Stimulated activated naive CD4-positive, alpha-beta T cell (primary cell): ENCODE measurements around the gene DOC2A.
"Not testable (repeated sequence)": the region's sequence is repeated elsewhere in the genome, so short reads cannot be mapped to it uniquely, and the experiment has no call there.

Experiments used
- DNase-seq, 6 experiments: peaks; one replicate each; lab custom pipeline; 2025; lab: John Stamatoyannopoulos, UW

The DOC2A gene

DNA sequence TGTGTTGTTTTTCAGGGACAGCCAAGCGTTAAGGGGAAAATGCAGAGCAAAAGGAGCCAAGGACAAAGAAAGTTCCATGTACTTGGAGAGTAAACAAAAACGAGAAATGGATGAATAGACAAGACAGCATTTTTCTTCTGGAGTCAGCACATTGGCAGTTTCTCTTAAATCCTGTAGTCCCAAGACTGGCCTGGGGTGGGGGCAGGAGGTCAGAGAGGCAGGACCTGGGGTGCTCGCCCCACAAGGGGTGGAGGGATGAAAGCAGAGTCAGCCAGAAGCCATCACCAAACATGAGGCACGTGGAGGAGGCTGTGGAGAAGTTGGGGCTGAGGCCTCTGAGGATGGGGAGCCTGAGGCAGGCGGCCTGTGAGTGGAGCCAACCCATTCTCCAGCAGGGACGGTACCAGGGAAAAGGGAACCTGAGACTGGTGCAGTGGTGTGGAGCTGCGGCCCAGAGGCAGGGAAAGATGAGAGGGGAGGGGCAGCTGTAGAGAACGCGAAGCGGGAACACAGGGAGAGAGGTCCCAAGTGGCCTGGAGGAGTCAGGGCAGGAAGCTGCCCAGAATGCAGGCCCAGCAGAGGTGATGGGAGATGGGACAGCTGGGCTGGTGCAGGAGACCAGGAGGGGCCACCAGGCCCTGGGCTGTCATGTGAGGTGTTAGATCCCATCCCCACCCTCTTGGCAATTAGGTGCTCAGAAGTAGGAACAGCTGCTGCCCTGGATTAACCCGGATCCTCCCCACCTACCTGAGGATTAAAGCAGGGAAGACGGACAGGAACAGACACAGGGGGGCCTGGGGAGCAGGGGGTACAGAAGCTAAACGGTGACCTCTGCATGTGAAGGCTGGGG is 17.0 kb upstream of the DOC2A start:
- no peak for DNase-seq

DNA sequence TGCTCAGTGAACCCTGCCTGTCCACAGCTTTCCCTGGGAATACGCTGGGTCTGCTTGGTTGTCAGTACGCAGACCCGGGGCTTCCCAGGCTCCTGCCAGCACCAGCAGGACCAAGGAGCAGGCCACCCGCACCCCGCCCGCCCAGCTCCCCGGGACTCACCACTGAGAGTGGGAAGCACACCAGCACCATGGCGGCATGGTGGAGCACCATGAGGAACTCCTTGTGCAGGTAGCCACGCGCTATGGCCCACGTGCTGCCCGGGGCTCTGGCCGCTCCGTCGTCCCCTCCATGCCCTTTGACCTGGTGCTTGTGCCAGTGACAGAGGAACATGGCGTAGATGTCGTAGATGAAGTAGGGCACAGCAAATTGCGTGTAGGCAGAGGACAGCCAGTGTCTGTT is 15.6 kb upstream of the DOC2A start:
- no peak for DNase-seq

DNA sequence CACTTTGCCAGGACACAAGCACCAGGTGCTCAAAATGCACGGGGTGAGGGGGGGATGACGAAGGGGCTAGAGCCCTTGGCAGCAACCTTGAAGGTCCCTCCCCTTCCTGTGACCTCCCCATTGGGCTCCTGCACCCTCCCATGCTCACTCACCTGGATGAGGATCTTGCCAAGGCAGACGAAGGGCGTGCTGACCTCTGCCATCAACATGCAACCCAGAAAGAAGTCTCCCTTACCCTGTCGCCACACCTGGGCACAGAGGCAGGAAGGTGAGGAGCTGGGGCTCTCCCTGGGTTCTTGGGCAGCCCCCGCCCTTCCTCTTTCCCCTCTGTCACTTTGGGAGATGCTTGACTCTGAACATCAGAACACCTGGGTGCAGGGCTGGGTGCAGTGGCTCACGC is 14.7 kb upstream of the DOC2A start:
- no peak for DNase-seq

DNA sequence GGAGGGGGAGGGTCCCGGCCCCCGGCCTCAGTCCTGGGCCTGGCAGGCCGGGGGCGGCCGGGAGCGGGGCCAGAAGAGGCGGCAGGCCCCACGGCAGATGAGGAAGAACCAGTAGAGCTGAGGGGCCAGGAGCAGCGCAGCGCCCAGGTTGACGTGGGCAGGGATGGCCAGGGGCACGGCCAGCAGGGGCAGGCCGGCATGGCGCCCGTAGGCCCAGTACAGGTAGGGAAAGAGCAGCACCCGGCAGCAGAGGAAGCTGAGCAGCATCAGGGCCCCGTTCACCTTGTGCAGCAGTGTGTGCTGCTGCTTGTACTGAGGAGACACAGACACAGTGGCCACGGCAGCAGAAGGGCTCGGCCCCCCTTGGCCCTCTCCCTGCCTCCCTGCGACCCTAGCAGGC is 14.3 kb upstream of the DOC2A start:
- no peak for DNase-seq

DNA sequence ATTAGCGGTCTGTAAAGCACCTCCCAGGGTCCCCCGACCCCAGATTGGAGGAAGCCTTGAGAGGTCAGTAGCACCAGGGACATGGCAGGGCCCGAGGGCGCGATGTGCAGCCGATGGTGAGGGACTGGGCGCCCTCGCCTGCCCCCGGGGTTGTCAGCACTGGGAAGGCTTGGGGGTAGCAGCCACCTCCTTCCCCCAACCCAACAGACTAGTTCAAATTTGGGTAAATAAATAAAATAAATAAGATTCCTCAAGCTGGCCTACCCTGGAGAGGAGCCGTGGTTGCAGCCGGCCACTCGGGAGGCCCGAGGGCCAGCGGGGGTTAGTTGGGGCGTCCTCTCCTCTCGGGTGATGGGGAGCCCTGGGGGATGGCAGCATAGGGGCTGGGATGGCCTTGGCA is 13.6 kb upstream of the DOC2A start:
- no peak for DNase-seq

DNA sequence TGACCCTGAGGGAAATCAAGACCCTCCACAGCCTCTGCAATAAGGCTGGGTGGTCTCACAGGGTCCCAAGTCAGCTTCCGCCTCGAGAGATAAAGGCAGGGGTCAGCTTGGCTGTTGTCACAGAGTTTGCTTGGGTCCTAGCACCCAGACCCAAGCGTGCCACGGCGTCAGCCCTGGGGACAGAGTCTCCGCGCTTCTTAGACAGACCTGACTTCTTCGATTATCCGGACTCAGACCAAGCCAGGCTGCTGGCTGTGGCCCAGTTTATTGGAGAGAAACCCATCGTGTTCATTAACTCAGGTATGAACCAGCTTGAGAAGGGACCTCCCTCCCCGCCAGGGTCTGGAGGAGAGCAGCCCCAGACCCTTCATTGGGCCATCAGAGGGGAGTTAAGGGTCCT is 12.8 kb upstream of the DOC2A start:
- no peak for DNase-seq

DNA sequence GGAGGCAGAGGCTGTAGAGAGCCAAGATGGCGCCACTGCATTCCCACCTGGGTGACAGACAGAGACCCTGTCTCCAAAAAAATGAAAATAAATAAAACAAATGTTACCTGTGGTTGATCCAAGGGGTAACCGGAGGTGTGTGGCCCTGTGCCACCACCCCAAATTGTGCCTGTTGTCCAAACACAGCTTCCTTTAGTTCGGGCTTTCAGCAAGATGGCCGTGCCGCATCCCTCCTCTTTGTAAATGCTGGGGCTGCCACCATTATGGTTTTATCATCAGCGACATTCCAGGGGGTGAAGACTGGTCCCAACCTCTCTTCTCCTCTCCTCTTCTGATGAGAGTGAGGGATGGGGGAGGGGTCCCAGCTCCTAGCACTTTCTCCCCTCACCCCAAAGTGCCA is 12.1 kb upstream of the DOC2A start, which contains the start of gene C16orf92:
TSS of gene C16orf92 (plus strand) at position 312 of the 400 bp plus-strand sequence. CDS start 143 bp downstream, outside the sequence.
- DNase-seq: no peak

DNA sequence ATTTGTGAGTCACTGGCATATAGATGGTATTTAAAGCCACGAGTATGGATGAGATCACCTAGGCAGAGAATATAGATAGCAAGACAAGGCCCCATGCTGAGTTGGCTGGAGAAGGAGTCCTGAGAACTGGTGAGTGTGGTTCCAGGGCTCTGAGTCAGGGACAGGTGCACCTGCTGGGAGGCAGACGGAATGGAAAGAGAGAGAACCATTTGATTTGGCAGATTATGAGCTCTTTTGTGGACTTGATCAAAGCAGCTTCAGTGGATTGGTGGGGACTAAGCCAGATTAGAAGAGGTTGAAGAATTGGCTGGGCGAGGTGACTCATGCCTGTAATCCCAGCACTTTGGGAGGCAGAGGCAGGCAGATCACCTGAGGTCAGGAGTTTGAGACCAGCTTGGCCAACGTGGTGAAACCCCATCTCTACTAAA is 7.9 kb upstream of the DOC2A start:
- DNase-seq: no peak

DNA sequence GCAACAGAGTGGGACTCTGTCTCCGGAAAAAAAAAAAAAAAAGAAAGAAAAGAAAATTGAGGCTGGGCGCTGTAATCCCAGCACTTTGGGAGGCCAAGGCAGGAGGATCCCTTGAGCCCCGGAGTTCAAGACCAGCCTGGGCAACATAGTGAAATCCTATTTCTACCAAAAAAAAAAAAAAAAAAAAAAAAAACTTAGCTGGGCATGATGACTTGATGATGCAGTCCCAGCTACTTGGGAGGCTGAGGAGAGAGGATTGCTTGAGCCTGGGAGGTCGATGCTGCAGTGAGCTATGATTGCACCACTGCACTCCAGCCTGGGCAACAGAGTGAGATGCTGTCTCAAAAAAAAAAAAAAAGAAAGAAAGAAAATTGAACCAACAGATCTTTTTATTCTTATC is 7.1 kb upstream of the DOC2A start:
- DNase-seq: not testable (repeated sequence)

DNA sequence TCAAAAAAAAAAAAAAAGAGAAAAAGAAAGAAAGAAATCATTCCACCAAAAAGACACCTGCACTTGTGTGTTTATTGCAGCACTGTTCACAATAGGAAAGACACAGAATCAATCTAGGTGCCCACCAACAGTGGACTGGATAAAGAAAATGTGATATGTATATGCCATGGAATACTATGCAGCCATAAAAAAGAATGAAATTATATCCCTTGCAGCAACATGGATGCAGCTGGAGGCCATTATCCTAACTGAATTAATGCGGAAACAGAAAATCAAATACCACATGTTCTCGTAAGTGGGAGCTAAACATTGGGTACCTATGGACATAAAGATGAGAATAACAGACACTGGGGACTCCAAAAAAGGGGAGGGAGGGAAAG is 6.4 kb upstream of the DOC2A start:
- DNase-seq: no peak

DNA sequence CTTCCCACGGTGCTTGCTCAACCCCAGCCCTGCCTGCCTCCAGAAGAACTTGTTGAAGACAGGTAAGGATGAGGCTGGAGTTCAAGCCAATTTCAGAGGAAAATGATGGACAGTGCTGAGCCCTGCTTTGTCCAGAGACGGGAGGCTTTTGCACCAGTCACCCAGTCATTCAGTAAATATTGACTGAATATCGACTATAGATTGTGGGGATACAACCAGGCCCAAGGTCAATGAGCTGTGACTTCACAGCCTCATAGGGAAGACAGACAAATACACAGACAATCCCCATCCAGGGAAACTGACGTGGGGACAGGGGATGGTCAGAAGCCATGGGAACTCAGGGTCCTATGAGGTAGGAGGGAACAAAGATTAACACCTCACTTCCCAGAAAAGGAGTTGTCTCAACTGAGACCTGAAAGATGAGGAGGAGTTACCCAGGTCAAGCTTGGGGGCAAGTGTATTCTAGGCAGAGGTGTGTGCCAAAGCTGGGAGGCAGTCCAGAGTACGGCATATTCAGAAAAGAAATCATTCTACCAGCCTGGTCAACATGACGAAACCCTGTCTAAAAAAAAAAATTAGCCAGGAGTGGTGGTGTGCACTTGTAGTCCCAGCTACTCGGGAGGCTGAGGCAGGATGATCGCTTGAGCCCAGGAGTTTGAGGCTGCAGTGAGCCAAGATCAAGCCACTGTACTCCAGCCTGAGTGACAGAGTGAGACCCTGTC is 5.9 kb upstream of the DOC2A start:
- no peak for DNase-seq

DNA sequence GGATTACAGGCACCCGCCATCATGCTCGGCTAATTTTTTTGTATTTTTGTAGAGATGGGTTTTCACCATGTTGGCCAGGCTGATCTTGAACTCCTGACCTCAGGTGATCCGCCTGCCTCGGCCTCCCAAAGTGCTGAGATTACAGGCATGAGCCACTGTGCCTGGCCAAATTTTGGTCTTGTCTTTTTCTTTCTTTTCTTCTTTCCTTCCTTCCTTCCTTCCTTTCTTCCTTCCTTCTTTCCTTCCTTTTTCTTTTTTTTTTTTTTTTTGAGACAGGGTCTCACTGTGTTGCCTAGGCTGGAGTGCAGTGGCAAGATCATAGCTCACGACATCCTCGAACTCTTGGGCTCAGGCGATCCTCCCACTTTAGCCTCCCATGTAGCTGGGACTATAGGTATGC is 4.6 kb upstream of the DOC2A start:
- DNase-seq: not testable (repeated sequence)

DNA sequence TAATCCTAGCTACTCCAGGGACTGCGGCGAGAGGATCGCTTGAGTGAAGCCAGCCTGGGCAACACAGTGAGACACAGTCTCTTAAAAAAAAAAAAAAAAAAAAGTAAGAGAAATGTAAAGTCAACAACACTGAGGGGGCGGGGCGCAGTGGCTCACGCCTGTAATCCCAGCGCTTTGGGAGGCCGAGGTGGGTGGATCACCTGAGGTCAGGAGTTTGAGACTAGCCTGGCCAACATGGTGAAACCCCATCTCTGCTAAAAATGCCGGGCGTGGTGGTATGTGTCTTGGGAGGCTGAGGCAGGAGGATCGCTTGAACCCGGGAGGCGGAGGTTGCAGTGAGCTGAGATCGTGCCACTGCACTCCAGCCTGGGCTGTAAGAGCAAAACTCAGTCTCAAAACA is 1.8 kb upstream of the DOC2A start:
- not testable (repeated sequence) for DNase-seq

DNA sequence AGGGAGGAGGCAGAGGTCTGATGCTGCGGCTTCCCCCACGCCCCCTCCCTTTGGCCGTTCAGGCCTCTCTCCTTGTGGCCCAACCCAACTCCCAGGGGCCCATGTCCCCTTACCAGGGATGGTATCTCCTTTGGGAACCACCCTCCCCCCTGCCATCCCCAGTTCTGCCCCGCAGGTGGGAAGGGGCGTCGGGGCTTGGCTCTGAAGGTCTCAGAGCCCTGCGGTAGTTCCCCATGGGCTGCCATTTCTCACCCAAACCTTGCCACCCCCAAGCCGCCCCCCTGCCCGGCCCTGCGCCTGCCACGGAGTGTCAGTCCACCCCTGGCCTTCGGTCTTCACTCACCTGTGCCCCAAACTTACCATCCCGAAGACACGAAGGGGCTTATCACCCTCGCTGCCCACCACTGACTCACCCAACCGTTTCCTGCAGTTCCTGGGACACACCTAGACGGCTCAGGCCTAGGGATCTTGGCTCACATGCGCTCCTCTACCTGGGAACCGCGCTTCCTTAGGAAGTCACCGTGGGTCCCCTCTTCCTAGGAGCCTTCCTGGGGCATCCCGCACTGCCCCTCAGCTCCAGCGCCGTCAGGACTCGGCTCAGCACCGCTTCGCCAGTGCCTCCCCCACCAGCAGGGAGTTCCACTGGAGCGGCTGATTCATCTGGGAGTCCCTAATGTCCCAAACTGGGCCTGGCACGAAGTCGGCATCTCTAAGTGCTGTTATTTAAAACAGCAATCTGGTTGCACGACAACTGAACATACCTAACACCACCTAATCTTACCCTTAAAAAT is 1.1 kb upstream of the DOC2A start:
- no peak for DNase-seq

DNA sequence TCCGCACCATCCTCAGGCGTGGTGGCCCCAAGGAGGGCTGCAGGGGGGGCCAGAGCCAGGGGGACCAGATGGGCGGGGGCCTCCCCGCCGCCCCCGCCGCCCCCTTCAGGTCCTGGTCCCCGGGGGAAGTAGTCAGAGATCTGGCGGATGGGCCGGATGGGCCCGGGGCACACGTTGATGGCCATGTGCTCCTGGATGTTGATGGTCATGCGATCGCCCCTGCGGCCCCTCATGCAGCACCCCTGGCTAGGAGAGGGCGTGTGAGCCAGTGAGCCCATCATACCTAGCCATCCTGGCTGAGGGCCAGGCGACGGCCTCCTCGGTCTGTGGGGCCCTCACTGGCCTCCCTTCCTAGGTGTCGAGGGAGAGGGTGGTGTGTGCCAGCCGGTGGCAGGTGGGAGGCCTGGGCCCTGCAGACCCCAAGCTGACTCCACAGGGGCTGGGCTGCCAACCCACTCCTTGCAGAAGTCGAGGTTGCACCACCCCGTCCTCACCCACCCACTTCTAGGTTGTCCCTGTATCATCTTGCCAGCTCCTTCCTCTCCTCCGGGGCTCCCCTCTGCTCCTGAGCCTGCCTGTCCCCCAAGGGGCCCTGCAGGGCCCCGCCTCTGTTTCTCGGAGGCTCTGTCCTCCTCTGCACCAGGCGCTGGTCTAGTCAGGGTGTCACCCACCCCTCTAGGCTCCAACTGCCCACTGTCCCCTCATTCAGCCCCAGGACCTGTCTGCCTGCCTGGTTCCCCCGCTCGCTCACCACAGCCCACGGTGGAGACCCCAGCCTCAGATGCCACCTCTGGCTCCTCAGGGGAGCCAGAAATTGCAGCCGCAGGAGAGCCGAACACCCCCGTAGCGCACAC is 610 bp downstream of the DOC2A start:
- peak in 1 of 6 experiments; percentile 14 for DNase-seq

DNA sequence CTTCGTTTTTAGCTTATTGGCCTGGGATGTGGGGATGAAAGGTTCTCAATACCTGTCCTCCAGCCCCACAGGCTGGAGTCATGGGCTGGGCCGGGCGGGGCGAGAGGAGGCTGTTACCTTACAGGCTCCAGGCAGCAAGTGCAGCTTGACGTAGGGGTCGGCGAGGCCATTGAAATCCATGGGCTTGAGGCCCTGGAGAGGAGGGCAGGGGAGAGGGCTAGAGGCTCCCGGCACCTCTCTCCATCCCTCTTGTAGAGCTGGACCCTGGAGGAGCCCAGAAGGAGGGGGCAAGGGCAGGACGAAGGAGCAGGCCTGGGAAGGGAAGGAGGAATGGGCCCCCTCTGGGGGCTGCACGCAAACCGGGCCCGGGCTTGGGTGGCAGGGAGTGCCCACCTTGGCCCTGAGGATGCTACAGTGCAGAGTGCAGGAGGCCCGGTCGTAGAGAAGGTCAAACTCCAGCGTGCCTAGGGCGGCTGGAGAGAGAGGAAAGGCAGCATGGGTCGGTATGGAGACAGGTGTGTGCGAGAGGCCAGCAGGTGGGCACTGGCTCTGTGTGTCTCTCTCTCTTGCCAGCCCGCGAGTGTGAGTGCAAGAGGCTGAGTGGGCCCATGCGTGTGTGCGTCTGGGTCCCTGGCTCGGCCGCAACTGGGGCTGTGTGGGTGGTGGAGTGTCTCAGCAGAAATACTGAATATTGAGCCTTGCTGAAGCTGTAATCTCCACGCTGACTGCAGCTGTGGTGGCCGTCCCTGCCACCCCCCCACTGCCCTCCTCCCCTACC is 1.6 kb downstream of the DOC2A start:
- no peak for DNase-seq

DNA sequence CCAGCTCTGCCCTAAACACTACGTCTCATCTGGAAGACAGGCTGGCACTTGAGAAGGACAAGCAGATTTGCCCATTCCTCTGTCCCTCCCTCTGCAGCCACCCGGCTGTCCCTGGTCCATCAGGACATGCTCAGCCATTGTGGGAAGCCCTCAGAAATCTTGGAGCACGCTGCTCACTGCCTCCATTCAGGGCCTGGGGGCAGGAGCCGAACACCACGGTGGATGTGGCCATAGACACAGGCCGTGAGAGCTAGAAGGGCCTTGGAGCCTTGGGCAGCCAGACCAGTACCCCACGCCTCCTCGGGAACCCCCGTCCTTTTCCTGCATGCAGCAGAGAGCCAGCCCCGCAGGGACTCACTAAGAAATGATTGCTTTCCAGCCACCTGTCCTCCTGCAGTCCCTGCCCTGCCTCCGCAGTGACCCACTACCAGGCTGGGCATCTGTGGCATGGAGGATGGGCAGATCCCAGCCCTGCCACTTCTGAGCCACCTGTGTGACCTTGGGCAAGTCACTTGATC is 3.4 kb downstream of the DOC2A start:
- no peak for DNase-seq

DNA sequence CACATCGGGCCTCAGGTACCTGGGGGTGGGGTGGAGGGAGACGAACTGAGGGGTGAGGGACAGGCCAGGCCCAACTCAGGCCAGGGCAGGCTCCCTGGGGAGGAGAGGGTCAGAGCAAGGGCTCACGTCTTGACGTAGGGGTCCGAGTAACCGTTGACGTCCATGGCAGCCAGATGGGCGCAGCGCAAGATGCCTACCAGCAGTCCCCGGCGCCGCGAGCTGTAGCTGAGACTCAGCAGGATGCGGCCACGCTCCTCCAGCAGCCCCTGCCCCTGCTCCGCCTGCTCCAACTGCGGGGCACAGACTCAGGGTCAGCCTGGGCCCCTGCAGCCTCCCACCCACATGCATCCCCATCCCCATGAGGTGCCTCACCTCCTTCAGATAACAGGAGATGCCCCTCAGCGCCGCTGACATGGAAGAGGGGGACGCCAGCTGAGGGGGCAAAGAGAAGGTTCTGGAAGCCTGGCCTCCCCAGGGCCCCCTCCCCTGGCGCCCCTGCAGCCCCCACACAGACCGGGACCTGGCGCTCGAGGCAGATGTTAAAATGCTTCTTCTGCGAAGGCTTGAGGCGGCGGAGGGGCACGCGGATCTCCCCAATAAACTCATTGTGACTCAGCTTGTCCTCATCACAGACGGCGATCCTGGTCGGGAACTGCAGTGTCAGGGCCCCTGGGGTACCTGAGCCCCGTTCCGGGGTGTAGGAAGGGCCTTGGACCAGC is 4.0 kb downstream of the DOC2A start:
- DNase-seq: no peak

DNA sequence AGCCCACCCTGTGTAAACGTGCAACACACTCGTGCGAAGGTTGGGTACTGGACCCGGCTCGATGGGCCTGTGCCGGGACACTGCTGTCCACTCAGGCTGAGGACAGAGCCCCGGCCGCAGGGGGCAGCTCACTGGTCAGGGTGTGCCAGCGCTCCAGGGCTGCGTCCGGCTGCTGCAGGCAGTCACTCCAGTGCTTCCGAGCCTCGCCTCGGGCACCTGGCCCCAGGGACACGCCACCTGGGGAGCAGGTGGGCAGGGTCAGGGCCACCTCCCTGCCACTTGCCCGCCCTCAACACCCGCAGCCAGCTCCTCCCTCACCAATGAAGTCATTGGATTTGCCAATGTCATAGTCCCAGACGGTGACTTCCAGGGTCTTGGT is 4.7 kb downstream of the DOC2A start:
- DNase-seq: no peak
